AG10803 (cell line): ENCODE results near the gene FAAH.
"Not testable (repeated sequence)": the region's sequence is repeated elsewhere in the genome, so short reads cannot be mapped to it uniquely, and the experiment has no call there.

Source experiments
- DNase-seq: peaks from one replicate; pipeline ENCODE4 v3.0.0; 2010; ENCODE audit warnings: low read depth
- H3K4me3 ChIP-seq: 2 replicates; pipeline ENCODE4 v1.5.1; 2011; ENCODE audit warnings: mild to moderate bottlenecking, low read length, control low read depth
- TF ChIP-seq, protein P1 (sequence below): conservative IDR thresholded peaks from 2 replicates; pipeline ENCODE4 v1.5.1; 2011; ENCODE audit warnings: mild to moderate bottlenecking, low read length, control low read depth, inconsistent platforms

The FAAH gene

DNA sequence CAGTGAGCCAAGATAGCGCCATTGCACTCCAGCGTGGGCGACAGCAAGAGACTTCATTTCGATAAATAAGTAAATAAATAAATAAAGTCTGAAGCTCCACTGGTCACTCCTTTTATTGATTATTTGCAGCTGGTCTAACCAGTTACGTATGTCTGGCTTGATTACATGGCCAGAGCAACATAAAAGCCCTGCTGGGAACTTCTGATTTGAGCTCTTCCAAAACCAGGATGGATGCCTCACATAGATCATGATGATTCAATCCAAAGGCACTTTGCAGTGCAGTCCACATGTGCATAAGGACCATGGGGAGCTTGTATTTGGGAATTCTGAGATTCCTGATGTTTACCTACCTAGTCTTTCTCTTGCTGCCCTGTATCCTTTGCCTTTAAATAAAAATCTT is 29.5 kb upstream of the FAAH start:
- DNase-seq: peak; percentile 72
- TF ChIP-seq, protein P1, sequence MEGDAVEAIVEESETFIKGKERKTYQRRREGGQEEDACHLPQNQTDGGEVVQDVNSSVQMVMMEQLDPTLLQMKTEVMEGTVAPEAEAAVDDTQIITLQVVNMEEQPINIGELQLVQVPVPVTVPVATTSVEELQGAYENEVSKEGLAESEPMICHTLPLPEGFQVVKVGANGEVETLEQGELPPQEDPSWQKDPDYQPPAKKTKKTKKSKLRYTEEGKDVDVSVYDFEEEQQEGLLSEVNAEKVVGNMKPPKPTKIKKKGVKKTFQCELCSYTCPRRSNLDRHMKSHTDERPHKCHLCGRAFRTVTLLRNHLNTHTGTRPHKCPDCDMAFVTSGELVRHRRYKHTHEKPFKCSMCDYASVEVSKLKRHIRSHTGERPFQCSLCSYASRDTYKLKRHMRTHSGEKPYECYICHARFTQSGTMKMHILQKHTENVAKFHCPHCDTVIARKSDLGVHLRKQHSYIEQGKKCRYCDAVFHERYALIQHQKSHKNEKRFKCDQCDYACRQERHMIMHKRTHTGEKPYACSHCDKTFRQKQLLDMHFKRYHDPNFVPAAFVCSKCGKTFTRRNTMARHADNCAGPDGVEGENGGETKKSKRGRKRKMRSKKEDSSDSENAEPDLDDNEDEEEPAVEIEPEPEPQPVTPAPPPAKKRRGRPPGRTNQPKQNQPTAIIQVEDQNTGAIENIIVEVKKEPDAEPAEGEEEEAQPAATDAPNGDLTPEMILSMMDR: no peak
- H3K4me3 ChIP-seq: no peak overlapping the region

DNA sequence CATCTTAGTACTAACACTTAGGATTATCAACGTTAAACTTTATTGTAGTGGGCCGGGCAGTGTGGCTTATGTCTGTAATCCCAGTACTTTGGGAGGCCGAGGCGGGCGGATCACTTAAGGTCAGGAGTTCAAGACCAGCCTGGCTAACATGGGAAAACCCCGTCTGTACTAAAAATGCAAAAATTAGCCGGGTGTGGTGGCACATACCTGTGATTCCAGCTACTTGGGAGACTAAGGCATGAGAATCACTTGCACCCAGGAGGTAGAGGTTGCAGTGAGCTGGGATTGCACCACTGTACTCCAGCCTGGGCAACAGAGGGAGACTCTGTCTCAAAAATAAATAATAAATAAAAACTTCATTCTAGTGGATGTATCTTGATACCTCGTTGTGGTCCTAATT is 28.3 kb upstream of the FAAH start:
- not testable (repeated sequence) for DNase-seq, H3K4me3 ChIP-seq

DNA sequence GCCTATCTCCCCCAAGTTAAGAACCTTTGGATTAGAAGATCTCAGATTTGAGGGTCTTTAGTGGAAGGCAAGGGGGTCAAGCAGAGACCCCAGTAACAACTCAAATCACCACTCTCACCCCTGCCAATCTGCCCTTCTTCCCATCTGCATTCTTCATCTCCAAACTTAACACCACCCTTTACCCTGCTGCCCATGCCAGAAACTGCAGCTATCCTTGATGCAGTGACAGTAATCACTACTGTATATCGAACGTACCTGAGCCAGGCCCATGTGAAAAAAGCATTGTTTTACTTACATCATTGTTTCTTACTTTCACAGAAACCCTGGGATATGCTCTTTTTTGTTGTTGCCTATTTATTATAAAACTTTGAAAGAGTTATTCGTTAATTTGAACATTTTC is 27.0 kb upstream of the FAAH start:
- DNase-seq: no peak
- TF ChIP-seq, protein P1: no peak
- H3K4me3 ChIP-seq: no peak overlapping the region

DNA sequence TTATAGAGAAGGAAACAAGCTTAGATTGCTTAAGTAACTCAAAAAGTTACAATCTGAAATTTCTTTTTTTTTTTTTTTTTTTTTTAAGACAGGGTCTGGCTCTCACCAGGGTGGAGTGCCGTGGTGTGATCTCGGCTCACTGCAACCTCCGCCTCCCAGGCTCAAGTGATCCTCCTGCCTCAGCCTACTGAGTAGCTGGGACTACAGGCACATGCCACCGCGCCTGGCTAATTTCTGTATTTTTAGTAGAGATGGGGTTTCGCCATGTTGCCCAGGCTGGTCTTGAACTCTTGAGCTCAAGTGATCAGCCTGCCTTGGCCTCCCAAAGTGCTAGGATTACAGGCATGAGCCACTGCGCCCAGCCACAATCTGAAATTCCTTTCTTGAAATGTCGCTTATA is 26.4 kb upstream of the FAAH start:
- not testable (repeated sequence) for DNase-seq, H3K4me3 ChIP-seq

DNA sequence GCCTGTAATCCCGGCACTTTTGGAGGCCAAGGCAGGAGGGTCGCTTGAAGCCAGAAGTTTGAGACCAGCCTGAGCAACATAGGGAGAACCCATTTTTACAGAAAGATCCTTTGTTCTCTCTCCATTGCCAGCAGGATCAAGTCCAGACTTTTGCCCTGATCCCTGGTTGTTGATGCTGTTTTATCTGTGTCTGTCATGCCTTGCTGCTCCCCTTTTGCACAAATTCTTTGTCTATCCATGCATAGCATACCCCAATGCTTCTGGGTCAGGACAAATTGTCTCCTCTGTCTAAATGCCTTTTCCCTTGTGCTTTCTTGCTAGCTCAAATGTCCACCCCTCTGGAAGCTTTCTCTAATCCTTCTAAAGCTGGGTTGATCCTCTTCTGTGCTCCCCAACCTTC is 25.3 kb upstream of the FAAH start:
- TF ChIP-seq, protein P1: no peak
- DNase-seq: no peak
- no peak overlapping the region for H3K4me3 ChIP-seq

DNA sequence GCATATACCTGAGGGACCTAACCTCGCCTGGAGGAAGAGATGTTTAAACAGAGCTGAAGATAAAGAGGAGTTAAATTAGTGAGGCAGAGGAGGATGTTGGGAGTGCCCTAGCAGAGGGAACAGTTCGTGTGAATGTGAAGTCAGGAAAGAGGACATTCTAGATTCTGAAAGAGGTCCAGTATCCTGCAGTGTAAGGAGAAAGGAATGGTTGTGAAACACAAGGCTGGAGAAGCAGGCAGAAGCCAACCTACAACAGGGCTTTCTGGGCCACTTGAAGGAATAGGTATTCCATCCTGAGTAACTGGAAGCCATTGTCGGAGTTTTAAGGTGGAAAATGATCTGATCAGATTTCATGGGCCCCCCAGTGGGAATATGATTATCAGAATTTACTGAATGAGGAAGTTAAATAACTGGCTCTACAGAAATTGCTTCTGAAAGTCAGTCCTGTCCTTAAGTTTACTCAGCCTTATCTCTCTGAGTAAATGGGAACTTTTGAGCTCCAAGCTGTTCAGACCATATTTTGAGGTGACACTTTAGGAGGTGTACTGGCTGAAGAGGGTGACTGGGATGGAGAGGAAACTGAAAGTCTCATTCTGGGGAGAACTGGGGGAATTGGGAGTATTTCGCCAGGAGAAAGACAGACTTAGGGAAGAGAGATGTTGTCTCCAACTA is 24.4 kb upstream of the FAAH start:
- DNase-seq: peak; percentile 27
- TF ChIP-seq, protein P1: no peak
- no peak overlapping the region for H3K4me3 ChIP-seq

DNA sequence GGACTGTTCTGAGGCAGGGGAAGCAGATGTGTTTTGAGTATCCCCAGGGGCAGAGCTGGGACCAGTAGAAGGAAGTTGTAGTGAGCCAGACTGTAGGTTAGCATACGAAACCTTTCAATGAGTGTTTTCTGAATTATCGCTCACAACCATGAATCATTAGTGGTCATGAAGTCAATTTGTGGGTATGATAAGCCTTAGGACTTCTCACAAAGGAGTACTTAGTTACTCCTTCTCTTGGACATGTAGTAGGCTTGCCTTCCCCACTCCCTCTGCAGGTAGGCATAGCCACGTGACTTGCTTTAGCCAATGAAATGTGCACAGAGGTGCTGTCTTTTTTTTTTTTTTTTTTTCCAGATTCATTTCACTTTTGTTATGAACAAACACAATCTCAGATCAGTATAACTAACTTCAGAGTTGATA is 23.9 kb upstream of the FAAH start:
- no peak for DNase-seq
- no peak overlapping the region for H3K4me3 ChIP-seq
- TF ChIP-seq, protein P1: no peak

DNA sequence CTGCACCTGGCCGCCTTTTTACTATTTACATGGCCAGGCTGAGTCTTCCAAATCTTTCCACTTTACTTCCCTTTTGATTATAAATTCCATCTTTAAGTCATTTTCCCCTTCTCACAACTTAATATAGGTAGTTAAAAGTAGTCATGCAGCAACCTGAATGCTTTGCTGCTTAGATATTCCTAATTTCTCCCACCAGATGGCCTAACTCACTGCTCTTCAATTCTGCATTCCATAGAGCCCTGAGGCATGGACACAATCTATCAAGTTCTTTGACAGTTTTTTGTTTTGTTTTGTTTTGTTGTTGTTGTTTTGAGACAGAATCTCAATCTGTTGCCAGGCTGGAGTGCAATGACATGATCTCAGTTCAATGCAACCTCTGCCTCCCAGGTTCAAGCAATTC is 21.7 kb upstream of the FAAH start:
- no peak for DNase-seq

More for the DNA sequence above, 21.7 kb upstream of the FAAH start:
- no peak overlapping the region for H3K4me3 ChIP-seq
- TF ChIP-seq, protein P1: no peak
